Gastrocnemius medialis (tissue), 4 donors: ENCODE measurements around the gene SCARB1. TPM values are rescaled to one million over a fixed set of nuclear protein-coding genes. Genes with fewer than 3 reads are reported as not detected.

ENCODE experiments used
- ATAC-seq, 2 donors: fragments of 150-250 bp; one replicate each; pipeline ENCODE4 v1.9.1; 2016
- DNase-seq, 2 donors: peaks; one replicate each; pipeline ENCODE4 v3.0.0-alpha.2; 2019
- H3K27ac ChIP-seq, 4 donors: fragments of 200-600 bp; sonication (generic); 1 replicate in 1 of 4; 2 replicates in 3 of 4; pipeline ENCODE4 v1.5.1; 2016 to 2018; ENCODE audit warnings: mild to moderate bottlenecking in 2 of 4, moderate library complexity in 1 of 4
- H3K27me3 ChIP-seq, 3 donors: fragments of 200-600 bp; sonication (generic) in 2 of 3; 1 replicate in 1 of 3; 2 replicates in 2 of 3; pipeline versions ENCODE4 v1.5.1 to v1.6.0; 2016 to 2019; ENCODE audit warnings: mild to moderate bottlenecking in 1 of 3, moderate library complexity in 1 of 3
- H3K36me3 ChIP-seq, 2 donors: fragments of 200-600 bp; sonication (generic) in 1 of 2; one replicate each; pipeline ENCODE4 v1.5.1; 2017 to 2018
- H3K4me1 ChIP-seq, 2 donors: fragments of 200-600 bp; sonication (generic) in 1 of 2; one replicate each; pipeline ENCODE4 v1.5.1; 2016 to 2017; ENCODE audit warnings: mild to moderate bottlenecking in 2 of 2
- H3K4me3 ChIP-seq, 4 donors: fragments of 200-600 bp; sonication (generic) in 3 of 4; 1 replicate in 1 of 4; 2 replicates in 3 of 4; pipeline ENCODE4 v1.5.1; 2016 to 2019; ENCODE audit warnings: mild to moderate bottlenecking in 2 of 4
- H3K9me3 ChIP-seq, 3 donors: fragments of 200-600 bp; sonication (generic) in 2 of 3; 1 replicate in 1 of 3; 2 replicates in 2 of 3; pipeline ENCODE4 v1.5.1; 2016 to 2019
- CTCF ChIP-seq, 5 experiments: fragments of 450-650 bp in 3 of 5; fragments of 200-600 bp in 2 of 5; sonication (generic) in 2 of 5; IDR thresholded peaks in 4 of 5; conservative IDR thresholded peaks in 1 of 5; 1 replicate in 4 of 5; 2 replicates in 1 of 5; pipeline ENCODE4 v1.5.1; 2016 to 2019; ENCODE audit warnings: antibody characterized with exemption in 5 of 5, mild to moderate bottlenecking in 3 of 5, moderate library complexity in 3 of 5
- POLR2A ChIP-seq, 2 donors: fragments of 450-650 bp; IDR thresholded peaks; one replicate each; pipeline ENCODE4 v1.6.1; 2017; ENCODE audit warnings: antibody characterized with exemption in 2 of 2, mild to moderate bottlenecking in 2 of 2, moderate library complexity in 2 of 2
- in situ Hi-C, 4 donors: fragments of 200-750 bp; cut with MboI; loops; one replicate each; pipeline versions ENCODE4 v1.15.0 to v1.8.0; 2017; ENCODE audit warnings: low sequenced_read_pairs in 4 of 4
- intact Hi-C: fragments of 100-400 bp; cut with DNase I; formaldehyde crosslinking; loops from one replicate; pipeline ENCODE4 v1.15.1; 2023; ENCODE audit warnings: low total_unique reads
- total RNA-seq, 4 donors: library from RNA; depleted of rRNA; stranded (reverse); fragments of >200 nt; gene quantifications; one replicate each; pipeline versions ENCODE4 v1.1.0 to v1.2.3, GENCODE V29; 2016

SCARB1 gene
- total RNA-seq, 4 donors from 2014 or later, result 5.4 to 8.7 (median 6.2) TPM

GRCh38 chr12:124837958-124838803, 25.5 kb downstream of the SCARB1 start:
- H3K9me3 ChIP-seq, result no peaks in the 10 kb centered on the region
- peaks cover 46 to 48% of the 10 kb centered on the region in 2 donors for H3K4me1 ChIP-seq
- intact Hi-C loops (no loop called here), in situ Hi-C loops (no loop called here)
- H3K27me3 ChIP-seq, result no peaks in the 10 kb centered on the region
- no peak overlapping the region for H3K4me3 ChIP-seq
- DNase-seq (peak; percentile 92 to 95), ATAC-seq (peak; percentile 94 to 95)
- H3K36me3 ChIP-seq, result no peaks in the 10 kb centered on the region
- H3K27ac ChIP-seq, result peak overlapping the region; percentile 79 to 90 (median 87)
- no peak for TF ChIP-seq POLR2A (IDR thresholded peaks at IDR 0.05)
- TF ChIP-seq CTCF (IDR thresholded peaks at IDR 0.05 in 4 of 5, conservative IDR thresholded peaks at IDR 0.05 in 1 of 5), result no peak

GRCh38 chr12:124837249-124837897, 26.3 kb downstream of the SCARB1 start:
- Histone ChIP-seq H3K36me3 (no peaks in the 10 kb centered on the region), H3K27ac (peak overlapping the region; percentile 79 to 90 (median 87)), H3K9me3 (no peaks in the 10 kb centered on the region), H3K27me3 (no peaks in the 10 kb centered on the region), H3K4me1 (peaks cover 42 to 43% of the 10 kb centered on the region in 2 donors), H3K4me3 (no peak overlapping the region)
- TF ChIP-seq POLR2A (IDR thresholded peaks at IDR 0.05), result no peak
- no peak for TF ChIP-seq CTCF (IDR thresholded peaks at IDR 0.05 in 4 of 5, conservative IDR thresholded peaks at IDR 0.05 in 1 of 5)
- in situ Hi-C loops (no loop called here), intact Hi-C loops (no loop called here)
- DNase-seq, result no peak
- ATAC-seq, result no peak

GRCh38 chr12:124836759-124837158, 26.9 kb downstream of the SCARB1 start:
- Histone ChIP-seq H3K27me3 (no peaks in the 10 kb centered on the region), H3K27ac (peak overlapping the region; percentile 79 to 90 (median 87))

More at GRCh38 chr12:124836759-124837158, 26.9 kb downstream of the SCARB1 start:
- Histone ChIP-seq H3K4me1 (peaks cover 36 to 37% of the 10 kb centered on the region in 2 donors), H3K4me3 (no peak overlapping the region), H3K9me3 (no peaks in the 10 kb centered on the region), H3K36me3 (no peaks in the 10 kb centered on the region)
- TF ChIP-seq POLR2A (IDR thresholded peaks at IDR 0.05), result no peak
- no peak for TF ChIP-seq CTCF (IDR thresholded peaks at IDR 0.05 in 4 of 5, conservative IDR thresholded peaks at IDR 0.05 in 1 of 5)
- ATAC-seq (no peak), DNase-seq (peak in 1 of 2 donors; percentile 50)
- intact Hi-C loops, result no loop called here
- in situ Hi-C loops, result no loop called here
